B cell (primary cell): ENCODE results near the gene RELCH. TPM values are rescaled to one million over a fixed set of nuclear protein-coding genes. Genes with fewer than 3 reads are reported as not detected.

Experiments used
- ATAC-seq: fragments of 200-7000 bp; cut with Tn5 transposase; one replicate; pipeline ENCODE4 v1.10.0; 2021; ENCODE audit warnings: low read depth, mild to moderate bottlenecking, moderate number of reproducible peaks, moderate library complexity
- CTCF ChIA-PET: fragments of 350-600 bp; sonication (Branson Sonifier 250); formaldehyde crosslinking; loops from one replicate; lab custom pipeline; 2021; ENCODE audit warnings: antibody characterized with exemption, inconsistent platforms; lab: Charles Lee
- POLR2A ChIA-PET: fragments of 350-600 bp; sonication (Branson Sonifier 250); formaldehyde crosslinking; loops from one replicate; lab custom pipeline; 2021; ENCODE audit warnings: antibody characterized with exemption; lab: Charles Lee
- DNase-seq: peaks from one replicate; pipeline ENCODE4 v3.0.0; 2013
- H2AFZ ChIP-seq: 2 replicates; pipeline ENCODE4 v1.6.1; 2012; ENCODE audit warnings: mild to moderate bottlenecking, low read depth, low read length; ENCODE audit not compliant: insufficient read depth, poor library complexity, severe bottlenecking
- H3K27ac ChIP-seq, 2 donors: 1 replicate in 1 of 2; 2 replicates in 1 of 2; pipeline ENCODE4 v1.5.1; 2012 to 2013; ENCODE audit warnings: low read length in 2 of 2, mild to moderate bottlenecking in 2 of 2, moderate library complexity in 1 of 2
- H3K27me3 ChIP-seq, 4 experiments: fragments of 200-600 bp in 1 of 4; sonication (generic) in 1 of 4; replicated peaks in 1 of 4; 1 replicate in 2 of 4; 2 replicates in 2 of 4; pipeline versions ENCODE4 v1.6.1 to v1.7.0; 2013 to 2016; ENCODE audit warnings: low read length in 3 of 4, mild to moderate bottlenecking in 2 of 4, mixed read lengths in 1 of 4, moderate library complexity in 1 of 4; ENCODE audit not compliant: insufficient read depth in 4 of 4, control insufficient read depth in 3 of 4; ENCODE audit errors: control extremely low read depth in 1 of 4
- H3K36me3 ChIP-seq, 2 experiments: replicated peaks in 1 of 2; 1 replicate in 1 of 2; 2 replicates in 1 of 2; pipeline versions ENCODE4 v1.6.1 to v1.7.1; 2013; ENCODE audit warnings: low read length in 1 of 2; ENCODE audit not compliant: insufficient read depth in 2 of 2, control insufficient read depth in 1 of 2; ENCODE audit errors: control extremely low read depth in 1 of 2, extremely low read depth in 1 of 2
- H3K4me1 ChIP-seq, 2 donors: fragments of 200-600 bp in 1 of 2; sonication (generic) in 1 of 2; 1 replicate in 1 of 2; 2 replicates in 1 of 2; pipeline versions ENCODE4 v1.5.1 to v1.6.1; 2013 to 2017; ENCODE audit warnings: low read length in 2 of 2; ENCODE audit not compliant: control insufficient read depth in 2 of 2, insufficient read depth in 2 of 2
- H3K4me2 ChIP-seq: replicated peaks from 2 replicates; pipeline ENCODE3; 2012; ENCODE audit warnings: mild to moderate bottlenecking, low read depth, low read length; ENCODE audit not compliant: poor library complexity, severe bottlenecking
- H3K4me3 ChIP-seq, 5 experiments: fragments of 200-600 bp in 1 of 5; sonication (generic) in 1 of 5; 1 replicate in 3 of 5; 2 replicates in 2 of 5; pipeline versions ENCODE4 v1.5.1 to v1.7.0; 2011 to 2016; ENCODE audit warnings: low read length in 4 of 5, mild to moderate bottlenecking in 4 of 5, low read depth in 2 of 5, control low read depth in 1 of 5, moderate library complexity in 1 of 5; ENCODE audit not compliant: insufficient read depth in 1 of 5; ENCODE audit errors: control extremely low read depth in 1 of 5, extremely low read depth in 1 of 5
- H3K79me2 ChIP-seq: fragments of 200-600 bp; sonication (generic); one replicate; pipeline ENCODE4 v1.6.0; 2016; ENCODE audit warnings: low read length; ENCODE audit not compliant: control insufficient read depth, insufficient read depth
- H3K9ac ChIP-seq: fragments of 200-600 bp; sonication (generic); 2 replicates; pipeline ENCODE4 v1.6.1; 2017; ENCODE audit warnings: mild to moderate bottlenecking, low read length, moderate library complexity
- H3K9me3 ChIP-seq, 3 donors: one replicate each; pipeline versions ENCODE4 v1.6.1 to v1.7.1; 2013; ENCODE audit warnings: low read length in 2 of 3; ENCODE audit not compliant: control insufficient read depth in 2 of 3, insufficient read depth in 1 of 3; ENCODE audit errors: control extremely low read depth in 1 of 3
- H4K20me1 ChIP-seq: 2 replicates; pipeline ENCODE4 v1.6.0; 2012; ENCODE audit warnings: mild to moderate bottlenecking, low read length; ENCODE audit not compliant: insufficient read depth, control insufficient read depth, poor library complexity, severe bottlenecking
- H3K27ac Mint-ChIP-seq: one replicate; pipeline ENCODE4 v1.8.0; 2021; ENCODE audit warnings: mixed read lengths
- H3K27me3 Mint-ChIP-seq: one replicate; pipeline ENCODE4 v1.8.0; 2021; ENCODE audit warnings: mixed read lengths
- H3K4me1 Mint-ChIP-seq: one replicate; pipeline ENCODE4 v1.8.0; 2021; ENCODE audit warnings: mixed read lengths
- H3K4me3 Mint-ChIP-seq: one replicate; pipeline ENCODE4 v1.8.0; 2021; ENCODE audit warnings: mixed read lengths
- H3K9me3 Mint-ChIP-seq: one replicate; pipeline ENCODE4 v1.8.0; 2022; ENCODE audit warnings: mixed read lengths; ENCODE audit not compliant: insufficient read depth
- EZH2 ChIP-seq: IDR thresholded peaks from 2 replicates; pipeline ENCODE4 v1.6.1; 2012; ENCODE audit warnings: borderline replicate concordance, low read depth, mild to moderate bottlenecking, moderate library complexity, low read length; ENCODE audit not compliant: insufficient read depth, poor library complexity, severe bottlenecking
- WGBS: methylation state at CpG from one replicate; pipeline ENCODE4 v1.1.5; 2013; ENCODE audit warnings: missing lambda C conversion rate; ENCODE audit not compliant: insufficient coverage; 5-methylcytosine and 5-hydroxymethylcytosine counted together
- intact Hi-C: fragments of 100-400 bp; cut with micrococcal nuclease; formaldehyde crosslinking; loops from one replicate; pipeline ENCODE4 v1.10.0; 2022
- polyA plus RNA-seq: library from polyadenylated mRNA; depleted of rRNA; stranded (reverse); fragments of >200 nt; gene quantifications from 2 replicates; pipeline ENCODE4 v1.2.3, GENCODE V29; 2012
- total RNA-seq, 2 donors: library from RNA; stranded (reverse); fragments of 120-200 nt in 1 of 2; gene quantifications; 1 replicate in 1 of 2; 2 replicates in 1 of 2; pipeline versions ENCODE4 v1.2.3 to v1.2.4, GENCODE V29; 2013 to 2022
- TF ChIP-seq, protein P1 (sequence below): fragments of 200-600 bp; IDR thresholded peaks from one replicate; pipeline ENCODE4 v1.8.0; 2022; ENCODE audit warnings: antibody characterized with exemption, mild to moderate bottlenecking

The RELCH gene
- total and polyA plus RNA-seq, 2 donors (not counting 1 experiment from before 2014, with no cell fraction given): 17.6 to 77.9 TPM

DNA sequence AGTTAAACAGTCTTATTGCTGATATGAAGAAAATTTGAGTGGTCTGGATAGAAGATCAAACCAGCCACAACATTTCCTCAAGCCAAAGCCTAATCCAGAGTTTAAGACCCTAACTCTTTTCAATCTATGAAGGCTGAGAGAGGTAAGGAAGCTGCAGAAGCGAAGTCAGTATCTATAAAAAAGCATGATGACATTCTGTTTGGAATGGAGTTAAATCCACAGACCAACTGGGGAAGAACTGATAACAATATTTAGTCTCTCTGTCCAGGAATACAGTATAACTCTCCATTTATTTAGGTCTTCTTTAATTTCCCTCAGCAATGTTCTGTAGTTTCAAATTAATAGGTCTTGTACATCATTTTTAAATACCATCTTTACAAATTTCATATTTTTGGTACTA is 16.2 kb upstream of the RELCH start:
- Histone ChIP-seq H3K4me2 (no peak overlapping the region), H3K4me1 (no peaks in the 10 kb centered on the region), H2AFZ (no peak overlapping the region), H3K79me2 (peaks cover 12% of the 10 kb centered on the region), H3K9me3 (peaks cover 0 to 2% (median 0%) of the 10 kb centered on the region in 3 donors), H3K4me3 (no peak overlapping the region), H3K27ac (no peak overlapping the region), H3K9ac (no peak overlapping the region), H3K36me3 (no peaks in the 10 kb centered on the region), H4K20me1 (peaks cover 5% of the 10 kb centered on the region), H3K27me3 (no peaks in the 10 kb centered on the region)
- WGBS: no CpG with 5 or more reads among the region's 1 CpG
- Mint-ChIP-seq H3K4me3 (no peak overlapping the region), H3K9me3 (peaks cover 2% of the 10 kb centered on the region), H3K4me1 (peaks cover 3% of the 10 kb centered on the region), H3K27me3 (no peaks in the 10 kb centered on the region), H3K27ac (no peak overlapping the region)
- no peak for ATAC-seq
- POLR2A ChIA-PET: no interaction called here
- no peak for TF ChIP-seq EZH2
- TF ChIP-seq, protein P1, sequence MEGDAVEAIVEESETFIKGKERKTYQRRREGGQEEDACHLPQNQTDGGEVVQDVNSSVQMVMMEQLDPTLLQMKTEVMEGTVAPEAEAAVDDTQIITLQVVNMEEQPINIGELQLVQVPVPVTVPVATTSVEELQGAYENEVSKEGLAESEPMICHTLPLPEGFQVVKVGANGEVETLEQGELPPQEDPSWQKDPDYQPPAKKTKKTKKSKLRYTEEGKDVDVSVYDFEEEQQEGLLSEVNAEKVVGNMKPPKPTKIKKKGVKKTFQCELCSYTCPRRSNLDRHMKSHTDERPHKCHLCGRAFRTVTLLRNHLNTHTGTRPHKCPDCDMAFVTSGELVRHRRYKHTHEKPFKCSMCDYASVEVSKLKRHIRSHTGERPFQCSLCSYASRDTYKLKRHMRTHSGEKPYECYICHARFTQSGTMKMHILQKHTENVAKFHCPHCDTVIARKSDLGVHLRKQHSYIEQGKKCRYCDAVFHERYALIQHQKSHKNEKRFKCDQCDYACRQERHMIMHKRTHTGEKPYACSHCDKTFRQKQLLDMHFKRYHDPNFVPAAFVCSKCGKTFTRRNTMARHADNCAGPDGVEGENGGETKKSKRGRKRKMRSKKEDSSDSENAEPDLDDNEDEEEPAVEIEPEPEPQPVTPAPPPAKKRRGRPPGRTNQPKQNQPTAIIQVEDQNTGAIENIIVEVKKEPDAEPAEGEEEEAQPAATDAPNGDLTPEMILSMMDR: no peak
- CTCF ChIA-PET: no interaction called here
- intact Hi-C loops: no loop called here
- DNase-seq: no peak

DNA sequence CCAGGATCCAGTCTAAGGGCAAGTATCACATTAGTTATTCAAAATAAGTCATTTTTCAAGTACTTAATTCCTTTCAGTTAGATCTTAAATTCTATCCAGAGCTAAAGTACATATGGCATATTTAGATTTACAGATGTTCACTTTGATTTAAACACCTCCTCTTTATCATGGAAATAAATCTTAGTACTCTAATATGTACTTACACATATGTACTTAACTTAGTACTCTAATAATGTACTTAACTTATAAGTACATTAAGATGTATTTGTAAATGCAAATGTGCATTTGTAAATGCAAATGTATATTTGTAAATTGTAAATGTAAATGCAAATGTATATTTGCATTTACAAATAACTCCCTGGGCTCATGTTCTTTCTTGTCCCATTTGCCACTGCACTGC is 14.8 kb upstream of the RELCH start:
- H3K4me1 Mint-ChIP-seq: peaks cover 3% of the 10 kb centered on the region
- Histone ChIP-seq H3K9ac (no peak overlapping the region), H3K79me2 (peaks cover 12% of the 10 kb centered on the region), H3K4me3 (no peak overlapping the region), H3K4me2 (no peak overlapping the region), H3K27ac (no peak overlapping the region), H3K4me1 (no peaks in the 10 kb centered on the region), H3K27me3 (no peaks in the 10 kb centered on the region), H4K20me1 (no peaks in the 10 kb centered on the region), H3K36me3 (peaks cover 0 to 3% of the 10 kb centered on the region in 2 experiments), H2AFZ (no peak overlapping the region), H3K9me3 (no peaks in the 10 kb centered on the region)
- H3K9me3 Mint-ChIP-seq: no peaks in the 10 kb centered on the region
- no peak for DNase-seq
- no peak for ATAC-seq
- POLR2A ChIA-PET: no interaction called here
- CTCF ChIA-PET: no interaction called here
- H3K4me3 Mint-ChIP-seq: no peak overlapping the region
- H3K27me3 Mint-ChIP-seq: no peaks in the 10 kb centered on the region
- no peak overlapping the region for H3K27ac Mint-ChIP-seq
- intact Hi-C loops: no loop called here
- no peak for TF ChIP-seq EZH2
- TF ChIP-seq, protein P1: no peak
